Measurements from ENCODE around the gene DPY19L3.

DNA sequence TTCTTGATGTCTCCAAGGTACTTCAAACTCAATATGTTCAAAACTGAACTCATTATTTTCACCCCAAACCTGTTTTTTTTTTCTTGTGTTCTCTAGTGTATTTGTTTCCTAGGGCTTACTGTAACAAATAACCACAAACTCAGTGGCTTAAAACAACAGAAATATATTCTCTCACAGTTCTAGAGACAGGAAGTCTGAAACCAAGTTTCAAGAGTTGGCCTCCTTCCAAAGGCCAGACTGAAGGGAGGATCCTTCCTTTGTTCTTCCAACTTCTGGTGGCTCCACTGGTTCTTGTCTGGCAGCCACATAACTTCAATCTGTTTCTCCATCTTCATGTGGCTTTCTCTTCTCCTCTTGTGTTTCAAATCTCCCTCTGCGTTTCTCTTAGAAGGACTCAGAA, 113.5 kb downstream of the DPY19L3 start:
- TF ChIP-seq YY1 (IDR thresholded peaks at IDR 0.05; ENCODE audit: low read depth): no peak
- no peak for TF ChIP-seq TAF1 (IDR thresholded peaks at IDR 0.05; ENCODE audit: low read depth)
- no peak for TF ChIP-seq NFIC (IDR thresholded peaks at IDR 0.05)
- TF ChIP-seq, protein P1, sequence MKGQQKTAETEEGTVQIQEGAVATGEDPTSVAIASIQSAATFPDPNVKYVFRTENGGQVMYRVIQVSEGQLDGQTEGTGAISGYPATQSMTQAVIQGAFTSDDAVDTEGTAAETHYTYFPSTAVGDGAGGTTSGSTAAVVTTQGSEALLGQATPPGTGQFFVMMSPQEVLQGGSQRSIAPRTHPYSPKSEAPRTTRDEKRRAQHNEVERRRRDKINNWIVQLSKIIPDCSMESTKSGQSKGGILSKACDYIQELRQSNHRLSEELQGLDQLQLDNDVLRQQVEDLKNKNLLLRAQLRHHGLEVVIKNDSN (IDR thresholded peaks at IDR 0.05): no peak
- TF ChIP-seq EP300 (IDR thresholded peaks at IDR 0.05; ENCODE audit: borderline replicate concordance): no peak
- TF ChIP-seq, protein P2, sequence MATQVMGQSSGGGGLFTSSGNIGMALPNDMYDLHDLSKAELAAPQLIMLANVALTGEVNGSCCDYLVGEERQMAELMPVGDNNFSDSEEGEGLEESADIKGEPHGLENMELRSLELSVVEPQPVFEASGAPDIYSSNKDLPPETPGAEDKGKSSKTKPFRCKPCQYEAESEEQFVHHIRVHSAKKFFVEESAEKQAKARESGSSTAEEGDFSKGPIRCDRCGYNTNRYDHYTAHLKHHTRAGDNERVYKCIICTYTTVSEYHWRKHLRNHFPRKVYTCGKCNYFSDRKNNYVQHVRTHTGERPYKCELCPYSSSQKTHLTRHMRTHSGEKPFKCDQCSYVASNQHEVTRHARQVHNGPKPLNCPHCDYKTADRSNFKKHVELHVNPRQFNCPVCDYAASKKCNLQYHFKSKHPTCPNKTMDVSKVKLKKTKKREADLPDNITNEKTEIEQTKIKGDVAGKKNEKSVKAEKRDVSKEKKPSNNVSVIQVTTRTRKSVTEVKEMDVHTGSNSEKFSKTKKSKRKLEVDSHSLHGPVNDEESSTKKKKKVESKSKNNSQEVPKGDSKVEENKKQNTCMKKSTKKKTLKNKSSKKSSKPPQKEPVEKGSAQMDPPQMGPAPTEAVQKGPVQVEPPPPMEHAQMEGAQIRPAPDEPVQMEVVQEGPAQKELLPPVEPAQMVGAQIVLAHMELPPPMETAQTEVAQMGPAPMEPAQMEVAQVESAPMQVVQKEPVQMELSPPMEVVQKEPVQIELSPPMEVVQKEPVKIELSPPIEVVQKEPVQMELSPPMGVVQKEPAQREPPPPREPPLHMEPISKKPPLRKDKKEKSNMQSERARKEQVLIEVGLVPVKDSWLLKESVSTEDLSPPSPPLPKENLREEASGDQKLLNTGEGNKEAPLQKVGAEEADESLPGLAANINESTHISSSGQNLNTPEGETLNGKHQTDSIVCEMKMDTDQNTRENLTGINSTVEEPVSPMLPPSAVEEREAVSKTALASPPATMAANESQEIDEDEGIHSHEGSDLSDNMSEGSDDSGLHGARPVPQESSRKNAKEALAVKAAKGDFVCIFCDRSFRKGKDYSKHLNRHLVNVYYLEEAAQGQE (IDR thresholded peaks at IDR 0.05; ENCODE audit: low read depth): no peak
- no peak for TF ChIP-seq CEBPB (IDR thresholded peaks at IDR 0.05)
- TF ChIP-seq FOXM1 (IDR thresholded peaks at IDR 0.05; ENCODE audit: borderline replicate concordance, low read depth): no peak
- TF ChIP-seq, protein P3, sequence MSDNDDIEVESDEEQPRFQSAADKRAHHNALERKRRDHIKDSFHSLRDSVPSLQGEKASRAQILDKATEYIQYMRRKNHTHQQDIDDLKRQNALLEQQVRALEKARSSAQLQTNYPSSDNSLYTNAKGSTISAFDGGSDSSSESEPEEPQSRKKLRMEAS (IDR thresholded peaks at IDR 0.05): no peak
